ENCODE measurements around the gene IFFO2.

DNA sequence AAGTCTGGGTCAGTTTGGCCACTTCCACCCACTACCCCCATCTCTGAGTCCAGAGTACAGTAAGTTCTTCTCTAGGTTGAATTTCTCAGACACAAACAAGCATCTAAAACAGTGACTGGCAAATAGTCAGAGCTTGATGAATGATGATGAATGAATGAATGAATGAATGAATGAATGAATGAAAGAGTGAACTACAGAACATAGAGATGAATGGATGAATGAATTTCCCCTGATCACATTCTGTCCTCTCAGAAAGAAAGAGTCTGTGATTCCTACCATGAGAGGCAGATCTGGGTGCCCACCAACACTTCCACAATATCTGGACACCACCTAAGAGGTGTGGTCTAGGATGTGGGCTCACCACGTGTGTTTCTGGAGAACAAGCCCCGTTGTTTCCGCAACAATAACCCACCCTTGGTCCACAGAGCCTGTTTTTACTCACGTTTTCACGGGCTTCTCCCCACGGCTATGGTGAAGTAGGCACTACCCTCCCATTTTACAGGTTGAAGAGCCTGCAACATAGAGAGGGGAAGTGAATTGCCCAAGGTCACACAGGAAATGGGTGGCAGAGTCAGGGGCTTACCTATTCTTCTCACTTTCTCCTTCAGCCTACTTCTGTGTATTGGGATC, 40.2 kb upstream of the IFFO2 start:
- TF ChIP-seq, protein P1, sequence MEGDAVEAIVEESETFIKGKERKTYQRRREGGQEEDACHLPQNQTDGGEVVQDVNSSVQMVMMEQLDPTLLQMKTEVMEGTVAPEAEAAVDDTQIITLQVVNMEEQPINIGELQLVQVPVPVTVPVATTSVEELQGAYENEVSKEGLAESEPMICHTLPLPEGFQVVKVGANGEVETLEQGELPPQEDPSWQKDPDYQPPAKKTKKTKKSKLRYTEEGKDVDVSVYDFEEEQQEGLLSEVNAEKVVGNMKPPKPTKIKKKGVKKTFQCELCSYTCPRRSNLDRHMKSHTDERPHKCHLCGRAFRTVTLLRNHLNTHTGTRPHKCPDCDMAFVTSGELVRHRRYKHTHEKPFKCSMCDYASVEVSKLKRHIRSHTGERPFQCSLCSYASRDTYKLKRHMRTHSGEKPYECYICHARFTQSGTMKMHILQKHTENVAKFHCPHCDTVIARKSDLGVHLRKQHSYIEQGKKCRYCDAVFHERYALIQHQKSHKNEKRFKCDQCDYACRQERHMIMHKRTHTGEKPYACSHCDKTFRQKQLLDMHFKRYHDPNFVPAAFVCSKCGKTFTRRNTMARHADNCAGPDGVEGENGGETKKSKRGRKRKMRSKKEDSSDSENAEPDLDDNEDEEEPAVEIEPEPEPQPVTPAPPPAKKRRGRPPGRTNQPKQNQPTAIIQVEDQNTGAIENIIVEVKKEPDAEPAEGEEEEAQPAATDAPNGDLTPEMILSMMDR (IDR thresholded peaks at IDR 0.05) = no peak
- no peak for TF ChIP-seq POLR2A (IDR thresholded peaks at IDR 0.05)
